KG1 (cell line): ENCODE results near the gene ECSCR.

Experiments
- DNase-seq: peaks from one replicate; lab custom pipeline; 2025; lab: John Stamatoyannopoulos, UW

Gene ECSCR

GRCh38 chr5:139474890-139475791 lies 12.6 kb upstream of the ECSCR start:
- no peak for DNase-seq

- no peak for DNase-seq
Observed at GRCh38 chr5:139473565-139473964, 11.0 kb upstream of the ECSCR start.

GRCh38 chr5:139473105-139473504 lies 10.6 kb upstream of the ECSCR start:
- no peak for DNase-seq

- no peak for DNase-seq
Observed at GRCh38 chr5:139472386-139473030, 10.0 kb upstream of the ECSCR start.

GRCh38 chr5:139470821-139471300 lies 8.3 kb upstream of the ECSCR start, which contains the start of gene SMIM33:
Gene SMIM33 (plus strand): TSS chr5:139471004. CDS start chr5:139471122, 118 bp downstream.
- DNase-seq: no peak

- no peak for DNase-seq
Observed at GRCh38 chr5:139468421-139468931, 5.9 kb upstream of the ECSCR start.

GRCh38 chr5:139461698-139462097 lies 845 bp downstream of the ECSCR start:
- no peak for DNase-seq

- DNase-seq: no peak
Observed at GRCh38 chr5:139461176-139461575, 1.4 kb downstream of the ECSCR start.

- DNase-seq: no peak
Observed at GRCh38 chr5:139460455-139460854, 2.1 kb downstream of the ECSCR start.

- no peak for DNase-seq
Observed at GRCh38 chr5:139459451-139459934, 3.0 kb downstream of the ECSCR start.

- DNase-seq: no peak
Observed at GRCh38 chr5:139458580-139459407, 3.7 kb downstream of the ECSCR start.

- no peak for DNase-seq
Observed at GRCh38 chr5:139457653-139458306, 4.8 kb downstream of the ECSCR start.

- DNase-seq: no peak
Observed at GRCh38 chr5:139457241-139457640, 5.3 kb downstream of the ECSCR start.

GRCh38 chr5:139456776-139457175 lies 5.8 kb downstream of the ECSCR start:
- DNase-seq: no peak

- DNase-seq: no peak
Observed at GRCh38 chr5:139454568-139455290, 7.8 kb downstream of the ECSCR start.

GRCh38 chr5:139453683-139454567 lies 8.6 kb downstream of the ECSCR start:
- no peak for DNase-seq

GRCh38 chr5:139451878-139452660 lies 10.5 kb downstream of the ECSCR start:
- no peak for DNase-seq

GRCh38 chr5:139451176-139451575 lies 11.4 kb downstream of the ECSCR start:
- DNase-seq: no peak
